Large intestine (tissue), 3 donors: ENCODE results near the gene JAG2. TPM values are rescaled to one million over a fixed set of nuclear protein-coding genes. Genes with fewer than 3 reads are reported as not detected.

ENCODE experiments used
- DNase-seq, 2 donors: peaks; one replicate each; pipeline versions ENCODE4 v3.0.0 to v3.0.0-alpha.2; 2013
- H3K27ac ChIP-seq: one replicate; pipeline ENCODE4 v1.5.1; 2013; ENCODE audit warnings: low read length
- H3K27me3 ChIP-seq: 2 replicates; pipeline ENCODE4 v1.6.1; 2013; ENCODE audit warnings: low read length; ENCODE audit not compliant: control insufficient read depth, insufficient read depth
- H3K36me3 ChIP-seq: 2 replicates; pipeline ENCODE4 v1.6.1; 2013; ENCODE audit warnings: low read length; ENCODE audit not compliant: control insufficient read depth, insufficient read depth
- H3K4me1 ChIP-seq: one replicate; pipeline ENCODE4 v1.6.1; 2013; ENCODE audit warnings: low read length; ENCODE audit not compliant: control insufficient read depth, insufficient read depth
- H3K4me3 ChIP-seq: one replicate; pipeline ENCODE4 v1.5.1; 2013; ENCODE audit warnings: low read length
- H3K9me3 ChIP-seq: one replicate; pipeline ENCODE4 v1.6.1; 2013; ENCODE audit warnings: mild to moderate bottlenecking, low read depth, low read length, moderate library complexity; ENCODE audit not compliant: control insufficient read depth
- WGBS: methylation state at CpG from one replicate; pipeline ENCODE4 v1.1.5; 2013; ENCODE audit warnings: low lambda C conversion rate; ENCODE audit not compliant: insufficient coverage; 5-methylcytosine and 5-hydroxymethylcytosine counted together
- polyA plus RNA-seq: library from polyadenylated mRNA; unstranded; fragments of 120-200 nt; gene quantifications from one replicate; pipeline ENCODE4 v1.2.1, GENCODE V29; 2013

JAG2 gene
- polyA plus RNA-seq, 1 donor: 11.0 TPM

- Histone ChIP-seq H3K27ac (no peak overlapping the region), H3K36me3 (peaks cover 11% of the 10 kb centered on the region), H3K4me3 (no peak overlapping the region), H3K27me3 (peaks cover 9% of the 10 kb centered on the region), H3K4me1 (no peaks in the 10 kb centered on the region), H3K9me3 (peaks cover 1% of the 10 kb centered on the region)
- DNase-seq: no peak
- no CpG with 5 or more reads among the region's 32 CpGs for WGBS
These were observed 5.6 kb upstream of the JAG2 start for GRCh38 chr14:105173901-105174894.

GRCh38 chr14:105173145-105173544 is 4.6 kb upstream of the JAG2 start:
- no peak overlapping the region for H3K27ac ChIP-seq
- no peak overlapping the region for H3K4me3 ChIP-seq
- H3K4me1 ChIP-seq: no peaks in the 10 kb centered on the region
- peaks cover 3% of the 10 kb centered on the region for H3K9me3 ChIP-seq
- no peak for DNase-seq
- peaks cover 13% of the 10 kb centered on the region for H3K27me3 ChIP-seq
- peaks cover 11% of the 10 kb centered on the region for H3K36me3 ChIP-seq
- WGBS: no CpG with 5 or more reads among the region's 13 CpGs

GRCh38 chr14:105172476-105172875 is 3.9 kb upstream of the JAG2 start:
- Histone ChIP-seq H3K4me3 (no peak overlapping the region), H3K27ac (no peak overlapping the region), H3K4me1 (no peaks in the 10 kb centered on the region), H3K9me3 (peaks cover 3% of the 10 kb centered on the region), H3K36me3 (peaks cover 6% of the 10 kb centered on the region), H3K27me3 (peaks cover 16% of the 10 kb centered on the region)
- no CpG with 5 or more reads among the region's 7 CpGs for WGBS
- no peak for DNase-seq

- no CpG with 5 or more reads among the region's 19 CpGs for WGBS
- Histone ChIP-seq H3K27ac (no peak overlapping the region), H3K4me3 (no peak overlapping the region), H3K36me3 (peaks cover 4% of the 10 kb centered on the region), H3K27me3 (peaks cover 27% of the 10 kb centered on the region), H3K9me3 (peaks cover 3% of the 10 kb centered on the region), H3K4me1 (no peaks in the 10 kb centered on the region)
- no peak for DNase-seq
These were observed 2.6 kb upstream of the JAG2 start for GRCh38 chr14:105171004-105171673.

GRCh38 chr14:105169776-105170655 is 1.4 kb upstream of the JAG2 start:
- no peaks in the 10 kb centered on the region for H3K4me1 ChIP-seq
- H3K9me3 ChIP-seq: peaks cover 3% of the 10 kb centered on the region
- WGBS: no CpG with 5 or more reads among the region's 22 CpGs
- no peak overlapping the region for H3K4me3 ChIP-seq
- H3K27me3 ChIP-seq: peaks cover 27% of the 10 kb centered on the region
- no peak overlapping the region for H3K27ac ChIP-seq
- peaks cover 2% of the 10 kb centered on the region for H3K36me3 ChIP-seq
- DNase-seq: no peak

GRCh38 chr14:105168979-105169507 is 467 bp upstream of the JAG2 start:
- Histone ChIP-seq H3K4me1 (no peaks in the 10 kb centered on the region), H3K27me3 (peaks cover 27% of the 10 kb centered on the region), H3K36me3 (no peaks in the 10 kb centered on the region), H3K4me3 (no peak overlapping the region), H3K9me3 (peaks cover 3% of the 10 kb centered on the region), H3K27ac (no peak overlapping the region)
- peak in 1 of 2 donors; percentile 40 for DNase-seq
- no CpG with 5 or more reads among the region's 54 CpGs for WGBS

GRCh38 chr14:105168093-105168420 is 519 bp downstream of the JAG2 start:
- Histone ChIP-seq H3K4me1 (no peaks in the 10 kb centered on the region), H3K27me3 (peaks cover 27% of the 10 kb centered on the region), H3K27ac (no peak overlapping the region), H3K36me3 (no peaks in the 10 kb centered on the region), H3K4me3 (no peak overlapping the region), H3K9me3 (peaks cover 3% of the 10 kb centered on the region)
- no CpG with 5 or more reads among the region's 46 CpGs for WGBS
- DNase-seq: no peak

- Histone ChIP-seq H3K27me3 (peaks cover 27% of the 10 kb centered on the region), H3K4me3 (peak overlapping the region; percentile 4)
These were observed 1.1 kb downstream of the JAG2 start for GRCh38 chr14:105167303-105168092.

GRCh38 chr14:105166571-105167302 is 1.8 kb downstream of the JAG2 start:
- Histone ChIP-seq H3K9me3 (peaks cover 3% of the 10 kb centered on the region), H3K4me3 (no peak overlapping the region), H3K36me3 (no peaks in the 10 kb centered on the region), H3K27me3 (peaks cover 27% of the 10 kb centered on the region), H3K4me1 (no peaks in the 10 kb centered on the region), H3K27ac (no peak overlapping the region)
- no peak for DNase-seq
- no CpG with 5 or more reads among the region's 22 CpGs for WGBS

More at GRCh38 chr14:105167303-105168092, 1.1 kb downstream of the JAG2 start:
- H3K4me1 ChIP-seq: no peaks in the 10 kb centered on the region
- no peaks in the 10 kb centered on the region for H3K36me3 ChIP-seq
- H3K9me3 ChIP-seq: peaks cover 3% of the 10 kb centered on the region
- peak in 1 of 2 donors; percentile 57 for DNase-seq
- WGBS: no CpG with 5 or more reads among the region's 116 CpGs
- no peak overlapping the region for H3K27ac ChIP-seq
